ENCODE measurements around the gene ADORA1.

ADORA1 gene

GRCh38 chr1:203124546-203125317 lies 2.8 kb upstream of the ADORA1 start:
- TF ChIP-seq CTCF (conservative IDR thresholded peaks at IDR 0.05): no peak
- no peak for TF ChIP-seq ZFX (IDR thresholded peaks at IDR 0.05)
- no peak overlapping the region for H3K27ac ChIP-seq

- no peak; the same call in 1 of the 2 replicates for TF ChIP-seq CTCF (conservative IDR thresholded peaks at IDR 0.05)
- TF ChIP-seq ZFX (IDR thresholded peaks at IDR 0.05): no peak
- H3K27ac ChIP-seq: no peak overlapping the region
Observed at GRCh38 chr1:203126151-203126865, 1.2 kb upstream of the ADORA1 start.

GRCh38 chr1:203126866-203127665 lies 460 bp upstream of the ADORA1 start:
- H3K27ac ChIP-seq: no peak overlapping the region
- no peak for TF ChIP-seq ZFX (IDR thresholded peaks at IDR 0.05)
- TF ChIP-seq CTCF (conservative IDR thresholded peaks at IDR 0.05): no peak

GRCh38 chr1:203128431-203128715 lies 847 bp downstream of the ADORA1 start:
- TF ChIP-seq CTCF (conservative IDR thresholded peaks at IDR 0.05): no peak
- no peak for TF ChIP-seq ZFX (IDR thresholded peaks at IDR 0.05)
- H3K27ac ChIP-seq: no peak overlapping the region

GRCh38 chr1:203128716-203129500 lies 1.4 kb downstream of the ADORA1 start:
- H3K27ac ChIP-seq: no peak overlapping the region
- no peak for TF ChIP-seq ZFX (IDR thresholded peaks at IDR 0.05)

- TF ChIP-seq CTCF (conservative IDR thresholded peaks at IDR 0.05): no peak
- no peak for TF ChIP-seq ZFX (IDR thresholded peaks at IDR 0.05)
- H3K27ac ChIP-seq: no peak overlapping the region
Observed at GRCh38 chr1:203129501-203130231, 2.1 kb downstream of the ADORA1 start.
